C4-2B (cell line): ENCODE measurements around the gene CDK15.

ENCODE experiments used
- H3K27ac ChIP-seq: fragments of 450-650 bp; 2 replicates; pipeline ENCODE4 v1.5.1; 2017
- ZFX ChIP-seq: fragments of 450-650 bp; IDR thresholded peaks from 2 replicates; pipeline ENCODE4 v1.6.1; 2017
- TF ChIP-seq, protein P1 (sequence below): fragments of 450-650 bp; conservative IDR thresholded peaks from 2 replicates; pipeline ENCODE4 v1.5.1; 2017; ENCODE audit warnings: mild to moderate bottlenecking

The CDK15 gene

DNA sequence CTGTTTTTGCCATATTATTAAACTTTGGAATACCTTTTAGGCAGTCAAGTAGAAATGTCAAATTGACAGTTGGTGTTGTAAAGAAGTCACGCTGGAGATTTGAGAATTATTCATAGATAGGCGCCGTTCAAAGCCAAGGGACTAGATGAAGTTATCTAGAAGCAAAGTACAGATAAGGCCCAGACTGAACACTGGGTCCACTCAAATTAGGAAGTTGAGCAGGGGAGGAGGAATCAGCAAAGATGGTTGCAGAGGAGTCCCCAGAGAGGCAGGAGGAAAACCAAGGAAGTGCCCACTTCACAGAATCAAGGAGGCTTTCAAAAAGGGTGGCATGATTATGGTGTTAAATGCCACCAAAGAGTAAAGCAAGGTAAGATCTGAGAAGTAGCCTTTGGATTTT lies 16.0 kb upstream of the CDK15 start:
- TF ChIP-seq, protein P1, sequence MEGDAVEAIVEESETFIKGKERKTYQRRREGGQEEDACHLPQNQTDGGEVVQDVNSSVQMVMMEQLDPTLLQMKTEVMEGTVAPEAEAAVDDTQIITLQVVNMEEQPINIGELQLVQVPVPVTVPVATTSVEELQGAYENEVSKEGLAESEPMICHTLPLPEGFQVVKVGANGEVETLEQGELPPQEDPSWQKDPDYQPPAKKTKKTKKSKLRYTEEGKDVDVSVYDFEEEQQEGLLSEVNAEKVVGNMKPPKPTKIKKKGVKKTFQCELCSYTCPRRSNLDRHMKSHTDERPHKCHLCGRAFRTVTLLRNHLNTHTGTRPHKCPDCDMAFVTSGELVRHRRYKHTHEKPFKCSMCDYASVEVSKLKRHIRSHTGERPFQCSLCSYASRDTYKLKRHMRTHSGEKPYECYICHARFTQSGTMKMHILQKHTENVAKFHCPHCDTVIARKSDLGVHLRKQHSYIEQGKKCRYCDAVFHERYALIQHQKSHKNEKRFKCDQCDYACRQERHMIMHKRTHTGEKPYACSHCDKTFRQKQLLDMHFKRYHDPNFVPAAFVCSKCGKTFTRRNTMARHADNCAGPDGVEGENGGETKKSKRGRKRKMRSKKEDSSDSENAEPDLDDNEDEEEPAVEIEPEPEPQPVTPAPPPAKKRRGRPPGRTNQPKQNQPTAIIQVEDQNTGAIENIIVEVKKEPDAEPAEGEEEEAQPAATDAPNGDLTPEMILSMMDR = no peak
- no peak for TF ChIP-seq ZFX
- no peak overlapping the region for H3K27ac ChIP-seq

DNA sequence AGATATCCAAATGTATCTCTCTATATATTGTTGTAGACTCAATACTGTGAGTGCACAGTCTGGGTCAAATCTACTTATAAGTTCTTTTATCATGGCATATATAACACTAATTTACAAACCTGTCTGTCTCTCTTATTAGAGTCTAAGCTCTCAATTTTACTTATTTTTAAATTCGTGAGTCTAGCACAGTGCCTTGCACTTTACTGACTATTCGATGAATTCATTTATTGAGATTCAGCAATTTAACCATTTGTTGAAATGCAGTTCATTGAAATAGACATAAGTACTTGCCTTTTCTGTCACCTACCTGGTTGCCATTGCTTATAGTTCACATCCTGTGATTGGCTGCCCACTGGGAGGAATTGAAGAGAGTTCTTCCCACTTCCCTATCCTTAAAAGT lies 15.3 kb upstream of the CDK15 start:
- TF ChIP-seq, protein P1 = no peak
- TF ChIP-seq ZFX = no peak
- H3K27ac ChIP-seq = no peak overlapping the region

DNA sequence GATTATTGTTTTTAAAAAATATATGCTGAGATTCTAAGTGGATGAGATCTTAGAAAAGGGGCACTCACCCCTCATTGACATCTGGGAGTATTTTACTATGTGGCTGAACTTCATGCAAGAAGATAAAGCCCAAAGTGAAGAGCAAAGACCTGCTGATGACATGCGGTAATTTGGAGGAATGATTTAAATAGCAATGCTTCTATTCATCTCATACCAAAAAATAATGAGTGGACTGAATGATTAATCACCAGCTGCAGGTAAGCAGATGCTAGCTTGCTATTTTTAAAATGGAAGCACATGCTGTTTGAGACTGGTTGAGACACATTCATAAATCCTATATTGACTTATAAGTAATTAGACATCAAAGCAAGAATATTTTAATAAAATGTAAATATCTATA lies 12.7 kb upstream of the CDK15 start:
- TF ChIP-seq, protein P1 = no peak
- no peak for TF ChIP-seq ZFX
- H3K27ac ChIP-seq = no peak overlapping the region

DNA sequence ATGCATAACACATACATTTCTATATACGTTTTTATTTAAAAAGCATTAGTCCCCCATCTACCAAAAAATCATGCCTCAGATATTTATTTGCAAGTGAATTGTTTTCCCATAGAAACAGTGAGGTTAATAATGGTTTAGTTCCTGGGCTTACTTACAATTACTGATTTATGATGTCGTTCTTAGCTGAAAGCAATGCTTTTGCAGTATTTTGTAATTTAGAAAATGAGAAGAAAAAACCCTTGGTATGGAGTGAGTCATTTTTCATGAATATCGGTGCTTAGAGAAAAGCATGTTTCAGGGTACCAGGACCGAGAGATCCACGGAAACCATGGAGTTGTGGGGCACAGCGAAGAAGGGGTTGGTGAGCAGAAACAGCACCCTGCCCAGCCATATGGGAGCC lies 12.0 kb upstream of the CDK15 start:
- H3K27ac ChIP-seq = no peak overlapping the region
- no peak for TF ChIP-seq ZFX
- TF ChIP-seq, protein P1 = no peak

DNA sequence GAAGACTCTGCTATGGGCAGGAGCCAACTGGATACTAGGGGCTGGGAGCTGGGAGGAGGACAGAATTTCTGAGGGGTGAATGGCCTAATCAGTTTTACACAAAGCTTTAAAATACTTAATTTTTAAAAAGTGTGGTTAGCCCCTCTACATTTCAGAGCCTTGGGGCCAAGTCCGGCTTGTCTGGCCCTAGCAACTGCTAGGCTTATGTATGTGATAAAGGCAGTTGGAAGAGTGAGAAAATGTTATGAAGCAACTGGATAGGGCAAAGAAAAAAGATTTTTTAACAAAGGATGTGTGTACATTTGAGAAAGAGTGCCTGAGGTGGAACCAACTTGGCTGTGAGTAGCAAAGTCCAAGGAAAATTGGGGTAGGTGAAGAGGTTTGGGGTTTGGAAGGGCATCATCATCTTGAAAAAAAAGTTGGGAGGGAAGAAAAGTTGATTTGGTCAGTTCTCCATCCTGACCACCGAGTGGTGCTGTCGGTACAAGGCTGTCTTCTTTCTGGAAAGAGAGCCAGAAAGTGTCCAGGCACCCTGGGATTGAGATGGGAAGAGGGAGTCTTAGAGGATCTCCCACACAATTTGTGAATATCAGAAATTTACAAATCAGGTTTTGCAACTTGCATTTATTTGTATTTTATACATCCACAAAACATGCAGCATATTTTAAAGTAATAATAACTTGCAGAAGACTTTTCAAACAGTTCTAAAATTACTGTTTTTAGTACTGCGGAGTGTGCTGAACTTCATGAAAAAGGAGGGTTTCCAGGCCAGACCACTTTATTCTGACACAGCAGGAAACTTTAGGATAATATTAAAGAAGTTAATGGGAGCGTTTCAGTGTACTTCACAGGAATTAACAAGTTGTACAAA lies 10.5 kb upstream of the CDK15 start:
- TF ChIP-seq ZFX = no peak
- TF ChIP-seq, protein P1 = peak; percentile 80
- H3K27ac ChIP-seq = no peak overlapping the region

DNA sequence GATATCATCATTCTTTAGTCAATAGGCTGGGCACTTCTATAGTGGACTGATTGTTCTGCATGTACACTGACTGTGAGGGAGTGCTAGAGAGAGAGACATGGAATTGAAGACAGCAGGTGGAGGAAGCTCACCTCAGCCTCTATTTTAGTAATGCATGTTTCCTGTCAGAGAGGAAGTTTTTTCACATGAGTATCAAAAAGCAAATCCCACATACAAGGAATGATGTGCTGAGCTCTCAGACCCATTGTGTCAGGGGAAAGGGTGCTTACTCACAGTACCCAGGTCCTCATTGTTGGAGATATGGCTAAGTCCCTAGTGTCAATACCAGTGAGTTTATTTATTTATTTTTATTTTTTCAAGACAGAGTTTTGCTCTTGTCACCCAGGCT lies 9.9 kb upstream of the CDK15 start:
- TF ChIP-seq, protein P1 = no peak
- TF ChIP-seq ZFX = no peak
- H3K27ac ChIP-seq = no peak overlapping the region

DNA sequence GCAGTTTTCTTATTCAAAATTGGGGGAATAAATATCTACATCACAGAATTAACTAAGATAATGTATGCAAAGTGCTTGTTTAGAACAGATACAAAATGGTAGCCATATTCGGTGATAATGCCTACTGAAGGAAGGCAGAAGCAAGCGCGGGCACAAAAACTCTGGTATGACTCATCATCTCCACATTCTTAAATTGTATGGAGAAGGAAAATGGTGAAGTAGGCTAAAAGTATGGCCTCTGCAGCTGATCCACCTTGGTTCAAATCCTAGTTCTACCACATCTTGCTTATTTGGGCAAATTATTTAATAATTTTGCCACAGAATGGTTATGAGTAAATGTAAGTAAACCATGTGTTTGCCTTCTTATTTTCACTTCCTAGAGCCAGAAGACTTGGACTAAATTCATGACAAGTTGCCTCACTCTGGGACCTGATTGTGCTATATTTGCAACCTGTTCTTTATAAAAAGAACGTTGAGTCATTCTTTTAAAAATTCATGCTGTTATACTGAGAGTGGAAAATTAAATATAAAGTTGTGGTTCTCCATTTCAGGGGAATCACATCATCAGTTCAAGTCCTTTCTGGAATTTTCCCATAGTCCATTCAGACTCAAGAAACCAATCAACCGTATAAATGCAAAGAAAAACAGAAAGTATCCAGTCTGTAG lies 9.0 kb upstream of the CDK15 start:
- TF ChIP-seq ZFX = no peak
- TF ChIP-seq, protein P1 = no peak
- H3K27ac ChIP-seq = no peak overlapping the region
